Hippocampal formation (tissue), 2 donors: ENCODE measurements around the gene FER1L5.

Source experiments
- DNase-seq, 2 donors: peaks; one replicate each; lab custom pipeline; 2025; lab: John Stamatoyannopoulos, UW

Gene FER1L5

GRCh38 chr2:96739633-96740428, 97.3 kb downstream of the FER1L5 start, which contains the start of gene LMAN2L:
Gene LMAN2L, minus strand, starts transcription at chr2:96740064. Its CDS starts 24 bp downstream, at chr2:96740040.
- DNase-seq, result peak; percentile 97 to 99

GRCh38 chr2:96747061-96747617, 104.6 kb downstream of the FER1L5 start:
- no peak for DNase-seq

GRCh38 chr2:96751800-96752199, 109.2 kb downstream of the FER1L5 start:
- DNase-seq, result no peak

- DNase-seq, result no peak
These were observed 111.2 kb downstream of the FER1L5 start for GRCh38 chr2:96753661-96754282.

- DNase-seq, result no peak
These were observed 111.8 kb downstream of the FER1L5 start for GRCh38 chr2:96754317-96754716.
